HUES64 (cell line): ENCODE data around the gene INTS4.
A peak's percentile ranks its signal among the peaks of the same experiment; 100 is the strongest.
"Not testable (repeated sequence)": the region's sequence is repeated elsewhere in the genome, so short reads cannot be mapped to it uniquely, and the experiment has no call there.

ENCODE experiments used
- H3K27ac ChIP-seq: 2 replicates; pipeline ENCODE4 v1.7.0; 2013; ENCODE audit warnings: low read depth, low read length, inconsistent platforms
- H3K27me3 ChIP-seq: 2 replicates; pipeline ENCODE4 v1.6.1; 2013; ENCODE audit warnings: mild to moderate bottlenecking, low read length; ENCODE audit not compliant: insufficient read depth
- H3K36me3 ChIP-seq: 2 replicates; pipeline ENCODE4 v1.6.1; 2013; ENCODE audit warnings: mild to moderate bottlenecking, low read length; ENCODE audit not compliant: insufficient read depth
- H3K4me1 ChIP-seq: 2 replicates; pipeline ENCODE4 v1.6.1; 2013; ENCODE audit warnings: mild to moderate bottlenecking, low read length, moderate library complexity; ENCODE audit not compliant: insufficient read depth
- H3K4me3 ChIP-seq: 2 replicates; pipeline ENCODE4 v1.5.1; 2013; ENCODE audit warnings: mild to moderate bottlenecking, low read length, moderate library complexity
- H3K9ac ChIP-seq: 2 replicates; pipeline ENCODE4 v1.6.1; 2013; ENCODE audit warnings: mild to moderate bottlenecking, low read depth, low read length
- H3K9me3 ChIP-seq: 2 replicates; pipeline ENCODE4 v1.6.1; 2013; ENCODE audit warnings: low read depth, low read length; ENCODE audit not compliant: insufficient read depth
- WGBS: fragments of 150-250, 120-280 bp; methylation state at CpG from one replicate; pipeline ENCODE4 v1.1.7; 2013; ENCODE audit warnings: missing lambda C conversion rate; 5-methylcytosine and 5-hydroxymethylcytosine counted together

INTS4 gene

GRCh38 chr11:78036313-78036712, 41.8 kb upstream of the INTS4 start:
- Histone ChIP-seq H3K4me3 (no peak overlapping the region), H3K4me1 (peaks cover 3% of the 10 kb centered on the region; the same call in 1 of the 2 replicates), H3K36me3 (no peaks in the 10 kb centered on the region), H3K9ac (no peak overlapping the region), H3K9me3 (no peaks in the 10 kb centered on the region), H3K27ac (no peak overlapping the region), H3K27me3 (no peaks in the 10 kb centered on the region)
- 84% methylated on average over 3 of the region's 3 CpGs for WGBS

- no peaks in the 10 kb centered on the region for H3K4me1 ChIP-seq
- H3K9me3 ChIP-seq = no peaks in the 10 kb centered on the region
- H3K9ac ChIP-seq = no peak overlapping the region
- no peaks in the 10 kb centered on the region for H3K27me3 ChIP-seq
- no peak overlapping the region for H3K27ac ChIP-seq
- H3K4me3 ChIP-seq = no peak overlapping the region
- WGBS = 74% methylated on average over 10 of the region's 10 CpGs
- no peaks in the 10 kb centered on the region for H3K36me3 ChIP-seq
Observed at GRCh38 chr11:78034623-78035022, 40.2 kb upstream of the INTS4 start.

GRCh38 chr11:78033040-78033439, 38.6 kb upstream of the INTS4 start:
- Histone ChIP-seq H3K9ac (no peak overlapping the region), H3K27ac (no peak overlapping the region), H3K4me1 (no peaks in the 10 kb centered on the region), H3K27me3 (no peaks in the 10 kb centered on the region), H3K4me3 (no peak overlapping the region), H3K9me3 (no peaks in the 10 kb centered on the region), H3K36me3 (no peaks in the 10 kb centered on the region)
- WGBS = 61% methylated on average over 4 of the region's 4 CpGs

- no peaks in the 10 kb centered on the region for H3K36me3 ChIP-seq
- H3K4me3 ChIP-seq = no peak overlapping the region
- no peak overlapping the region for H3K9ac ChIP-seq
- no peak overlapping the region for H3K27ac ChIP-seq
- 0 out of 2 replicates have a peak, but pooled peaks cover 3% of the 10 kb centered on the region for H3K9me3 ChIP-seq
- H3K27me3 ChIP-seq = no peaks in the 10 kb centered on the region
- no peaks in the 10 kb centered on the region for H3K4me1 ChIP-seq
Observed at GRCh38 chr11:78032090-78032489, 37.6 kb upstream of the INTS4 start.

- Histone ChIP-seq H3K27me3 (no peaks in the 10 kb centered on the region), H3K9me3 (0 out of 2 replicates have a peak, but pooled peaks cover 3% of the 10 kb centered on the region), H3K27ac (no peak overlapping the region), H3K4me3 (no peak overlapping the region), H3K9ac (no peak overlapping the region), H3K36me3 (no peaks in the 10 kb centered on the region), H3K4me1 (no peaks in the 10 kb centered on the region)
- WGBS = 97% methylated on average over 3 of the region's 3 CpGs
Observed at GRCh38 chr11:78031629-78032028, 37.2 kb upstream of the INTS4 start.

GRCh38 chr11:78030429-78031325, 36.2 kb upstream of the INTS4 start:
- Histone ChIP-seq H3K27me3 (no peaks in the 10 kb centered on the region), H3K36me3 (no peaks in the 10 kb centered on the region), H3K9me3 (0 out of 2 replicates have a peak, but pooled peaks cover 3% of the 10 kb centered on the region), H3K4me1 (no peaks in the 10 kb centered on the region), H3K9ac (no peak overlapping the region), H3K4me3 (no peak overlapping the region), H3K27ac (no peak overlapping the region)
- WGBS = 72% methylated on average over 7 of the region's 7 CpGs

- not testable (repeated sequence) for H3K27ac ChIP-seq, H3K36me3 ChIP-seq, H3K4me3 ChIP-seq, H3K9me3 ChIP-seq, H3K4me1 ChIP-seq, H3K9ac ChIP-seq, H3K27me3 ChIP-seq
- 81% methylated on average over 9 of the region's 9 CpGs for WGBS
Observed at GRCh38 chr11:78028423-78028822, 34.0 kb upstream of the INTS4 start.

GRCh38 chr11:78027759-78028158, 33.3 kb upstream of the INTS4 start:
- Histone ChIP-seq H3K4me3 (no peak overlapping the region), H3K36me3 (no peaks in the 10 kb centered on the region), H3K9me3 (0 out of 2 replicates have a peak, but pooled peaks cover 3% of the 10 kb centered on the region), H3K27me3 (no peaks in the 10 kb centered on the region), H3K9ac (no peak overlapping the region), H3K27ac (no peak overlapping the region), H3K4me1 (no peaks in the 10 kb centered on the region)
- 95% methylated on average over 1 of the region's 2 CpGs for WGBS

- Histone ChIP-seq H3K9ac (no peak overlapping the region), H3K4me1 (no peaks in the 10 kb centered on the region), H3K27ac (no peak overlapping the region)
Observed at GRCh38 chr11:78025378-78025777, 30.9 kb upstream of the INTS4 start.

GRCh38 chr11:78023426-78023825, 29.0 kb upstream of the INTS4 start:
- Histone ChIP-seq H3K36me3 (no peaks in the 10 kb centered on the region), H3K27me3 (no peaks in the 10 kb centered on the region), H3K4me3 (peak overlapping the region; percentile 64), H3K9me3 (0 out of 2 replicates have a peak, but pooled peaks cover 3% of the 10 kb centered on the region), H3K4me1 (no peaks in the 10 kb centered on the region), H3K27ac (no peak overlapping the region), H3K9ac (peak overlapping the region; percentile 71)
- WGBS = 77% methylated on average over 7 of the region's 7 CpGs

More at GRCh38 chr11:78025378-78025777, 30.9 kb upstream of the INTS4 start:
- Histone ChIP-seq H3K4me3 (no peak overlapping the region), H3K9me3 (0 out of 2 replicates have a peak, but pooled peaks cover 3% of the 10 kb centered on the region), H3K27me3 (no peaks in the 10 kb centered on the region), H3K36me3 (no peaks in the 10 kb centered on the region)

- Histone ChIP-seq H3K36me3 (no peaks in the 10 kb centered on the region), H3K4me1 (no peaks in the 10 kb centered on the region), H3K27me3 (no peaks in the 10 kb centered on the region), H3K27ac (peak within 1 kb of the TSS; percentile 20), H3K9me3 (0 out of 2 replicates have a peak, but pooled peaks cover under 1% of the 10 kb centered on the region), H3K9ac (peak within 1 kb of the TSS; percentile 71), H3K4me3 (peak within 1 kb of the TSS; percentile 64)
- 5% methylated on average over 37 of the region's 37 CpGs for WGBS
Observed at GRCh38 chr11:78022397-78023396, 28.2 kb upstream of the INTS4 start, which contains the start of gene KCTD14. Gene KCTD14, minus strand, starts transcription at chr11:78023276. Its CDS starts 27 bp downstream, at chr11:78023249.
